Left lung (tissue), 10 donors: ENCODE data around the gene AJAP1. TPM values are rescaled to one million over a fixed set of nuclear protein-coding genes. Genes with fewer than 3 reads are reported as not detected.

Source experiments
- ATAC-seq: fragments of 200-7000 bp; cut with Tn5 transposase; one replicate; pipeline ENCODE4 v1.9.1; 2020; ENCODE audit warnings: moderate library complexity
- DNase-seq, 4 donors: peaks; one replicate each; pipeline ENCODE4 v3.0.0-alpha.2; 2013 to 2020
- H3K27ac ChIP-seq, 2 donors: fragments of 200-600 bp; sonication (generic) in 1 of 2; one replicate each; pipeline versions ENCODE4 v1.5.0 to v1.8.0; 2020 to 2021
- H3K27me3 ChIP-seq, 2 donors: fragments of 200-600 bp; sonication (generic) in 1 of 2; one replicate each; pipeline versions ENCODE4 v1.5.0 to v1.8.0; 2020 to 2021
- H3K36me3 ChIP-seq, 2 donors: fragments of 200-600 bp; sonication (generic) in 1 of 2; one replicate each; pipeline versions ENCODE4 v1.5.0 to v1.8.0; 2020 to 2021
- H3K4me1 ChIP-seq, 2 donors: fragments of 200-600 bp; one replicate each; pipeline ENCODE4 v1.8.0; 2021
- H3K4me3 ChIP-seq, 2 donors: fragments of 200-600 bp; sonication (generic) in 1 of 2; one replicate each; pipeline versions ENCODE4 v1.5.0 to v1.8.0; 2020 to 2021; ENCODE audit warnings: mild to moderate bottlenecking in 1 of 2
- H3K9me3 ChIP-seq, 2 donors: fragments of 200-600 bp; sonication (generic) in 1 of 2; one replicate each; pipeline versions ENCODE4 v1.5.0 to v1.8.0; 2020 to 2021
- CTCF ChIP-seq, 2 donors: fragments of 200-600 bp; sonication (generic) in 1 of 2; IDR thresholded peaks; one replicate each; pipeline versions ENCODE4 v1.5.0 to v1.8.0; 2021; ENCODE audit warnings: antibody characterized with exemption in 2 of 2
- intact Hi-C, 2 donors: fragments of 100-400 bp; cut with DNase I; formaldehyde crosslinking; loops; one replicate each; pipeline versions ENCODE4 v1.11.2 to v1.14.2; 2022
- polyA plus RNA-seq, 6 donors: library from polyadenylated mRNA; unstranded; fragments of 120-200 nt; gene quantifications; one replicate each; pipeline ENCODE4 v1.2.1, GENCODE V29; 2013; ENCODE audit not compliant: insufficient read length in 6 of 6
- total RNA-seq, 2 donors: library from RNA; stranded (reverse); fragmentation: NEBNext Ultra II Directional; extraction: Animal tissue kit (Norgen Biotek cat#: 25700); gene quantifications; one replicate each; pipeline ENCODE4 v1.2.1, GENCODE V29; 2021
- donor health status: DM: no; HTN: yes; CAD: no.
- donor health status: DM: no; HTN: no; CAD: no.

The AJAP1 gene
- total and polyA plus RNA-seq, 8 donors, result 0.06 to 0.79 (median 0.20) TPM

- intact Hi-C loops, result no loop called here
- Histone ChIP-seq H3K36me3 (no peaks in the 10 kb centered on the region), H3K27me3 (peaks cover 0 to 46% of the 10 kb centered on the region in 2 donors), H3K4me3 (no peak overlapping the region), H3K27ac (no peak overlapping the region), H3K9me3 (no peaks in the 10 kb centered on the region), H3K4me1 (no peaks in the 10 kb centered on the region)
- DNase-seq (no peak), ATAC-seq (no peak)
- no peak for TF ChIP-seq CTCF (IDR thresholded peaks at IDR 0.05)
Measured at GRCh38 chr1:4631321-4631720, 23.1 kb upstream of the AJAP1 start.

GRCh38 chr1:4633346-4633745 is 21.1 kb upstream of the AJAP1 start:
- Histone ChIP-seq H3K4me1 (no peaks in the 10 kb centered on the region), H3K36me3 (no peaks in the 10 kb centered on the region), H3K4me3 (no peak overlapping the region), H3K27me3 (peaks cover 0 to 64% of the 10 kb centered on the region in 2 donors), H3K9me3 (no peaks in the 10 kb centered on the region), H3K27ac (no peak overlapping the region)
- DNase-seq, result no peak
- no peak for TF ChIP-seq CTCF (IDR thresholded peaks at IDR 0.05)
- no peak for ATAC-seq
- intact Hi-C loops, result no loop called here

- Histone ChIP-seq H3K4me3 (no peak overlapping the region), H3K27me3 (peaks cover 0 to 64% of the 10 kb centered on the region in 2 donors), H3K36me3 (no peaks in the 10 kb centered on the region), H3K27ac (no peak overlapping the region), H3K4me1 (no peaks in the 10 kb centered on the region), H3K9me3 (no peaks in the 10 kb centered on the region)
- DNase-seq, result no peak
- no peak for ATAC-seq
- intact Hi-C loops, result no loop called here
- no peak for TF ChIP-seq CTCF (IDR thresholded peaks at IDR 0.05)
Measured at GRCh38 chr1:4634156-4634792, 20.1 kb upstream of the AJAP1 start.

- no peak for TF ChIP-seq CTCF (IDR thresholded peaks at IDR 0.05)
- Histone ChIP-seq H3K36me3 (no peaks in the 10 kb centered on the region), H3K27ac (no peak overlapping the region), H3K27me3 (peaks cover 0 to 64% of the 10 kb centered on the region in 2 donors), H3K4me1 (no peaks in the 10 kb centered on the region), H3K4me3 (no peak overlapping the region), H3K9me3 (no peaks in the 10 kb centered on the region)
- intact Hi-C loops, result no loop called here
- DNase-seq (no peak), ATAC-seq (no peak)
Measured at GRCh38 chr1:4634793-4635406, 19.5 kb upstream of the AJAP1 start.

- no peak for TF ChIP-seq CTCF (IDR thresholded peaks at IDR 0.05)
- Histone ChIP-seq H3K9me3 (no peaks in the 10 kb centered on the region), H3K27ac (no peak overlapping the region), H3K4me3 (no peak overlapping the region), H3K27me3 (peaks cover 0 to 60% of the 10 kb centered on the region in 2 donors), H3K4me1 (no peaks in the 10 kb centered on the region), H3K36me3 (no peaks in the 10 kb centered on the region)
- DNase-seq (no peak), ATAC-seq (no peak)
- intact Hi-C loops, result no loop called here
Measured at GRCh38 chr1:4636186-4636585, 18.2 kb upstream of the AJAP1 start.
